ENCODE data around the gene FST.
A peak's percentile ranks its signal among the peaks of the same experiment; 100 is the strongest.

Gene FST

GRCh38 chr5:53487436-53487835, 7.0 kb downstream of the FST start:
- TF ChIP-seq, protein P1, sequence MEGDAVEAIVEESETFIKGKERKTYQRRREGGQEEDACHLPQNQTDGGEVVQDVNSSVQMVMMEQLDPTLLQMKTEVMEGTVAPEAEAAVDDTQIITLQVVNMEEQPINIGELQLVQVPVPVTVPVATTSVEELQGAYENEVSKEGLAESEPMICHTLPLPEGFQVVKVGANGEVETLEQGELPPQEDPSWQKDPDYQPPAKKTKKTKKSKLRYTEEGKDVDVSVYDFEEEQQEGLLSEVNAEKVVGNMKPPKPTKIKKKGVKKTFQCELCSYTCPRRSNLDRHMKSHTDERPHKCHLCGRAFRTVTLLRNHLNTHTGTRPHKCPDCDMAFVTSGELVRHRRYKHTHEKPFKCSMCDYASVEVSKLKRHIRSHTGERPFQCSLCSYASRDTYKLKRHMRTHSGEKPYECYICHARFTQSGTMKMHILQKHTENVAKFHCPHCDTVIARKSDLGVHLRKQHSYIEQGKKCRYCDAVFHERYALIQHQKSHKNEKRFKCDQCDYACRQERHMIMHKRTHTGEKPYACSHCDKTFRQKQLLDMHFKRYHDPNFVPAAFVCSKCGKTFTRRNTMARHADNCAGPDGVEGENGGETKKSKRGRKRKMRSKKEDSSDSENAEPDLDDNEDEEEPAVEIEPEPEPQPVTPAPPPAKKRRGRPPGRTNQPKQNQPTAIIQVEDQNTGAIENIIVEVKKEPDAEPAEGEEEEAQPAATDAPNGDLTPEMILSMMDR (IDR thresholded peaks at IDR 0.05; ENCODE audit: low read depth, low read length), result no peak
- no peak for DNase-seq (ENCODE audit: low read depth in 2 of 2)
- H3K4me3 ChIP-seq (replicated peaks in 1 of 2; ENCODE audit: low read depth in 2 of 2, low read length in 2 of 2), result no peak overlapping the region

DNA sequence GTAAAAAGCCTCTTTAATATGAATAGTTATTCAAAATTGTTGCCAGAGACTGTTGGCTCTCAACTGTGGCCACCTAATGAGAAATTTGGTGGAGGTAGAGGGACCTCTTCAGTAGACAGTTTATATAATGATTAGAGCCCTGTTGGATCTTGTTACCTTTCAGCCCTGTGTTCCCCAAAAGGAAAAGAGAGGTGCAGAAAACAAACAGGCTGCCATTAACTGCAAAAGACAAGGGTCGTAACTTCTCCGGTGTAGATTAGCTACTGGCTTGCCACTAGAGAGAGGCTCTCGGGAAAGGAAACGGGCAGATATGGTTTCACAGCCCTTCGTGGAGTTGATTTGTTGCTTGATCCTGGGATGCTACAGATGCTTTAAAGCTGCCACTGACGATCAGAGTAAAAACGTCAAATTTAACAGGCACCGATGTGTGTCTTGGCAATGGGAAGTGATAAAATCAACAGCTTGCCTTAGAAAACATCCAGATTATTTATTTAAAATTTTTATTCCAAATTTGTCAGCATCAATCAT, 7.8 kb downstream of the FST start:
- no peak for DNase-seq (ENCODE audit: low read depth in 2 of 2)
- TF ChIP-seq, protein P1 (IDR thresholded peaks at IDR 0.05; ENCODE audit: low read depth, low read length), result no peak
- no peak overlapping the region for H3K4me3 ChIP-seq (replicated peaks in 1 of 2; ENCODE audit: low read depth in 2 of 2, low read length in 2 of 2)

DNA sequence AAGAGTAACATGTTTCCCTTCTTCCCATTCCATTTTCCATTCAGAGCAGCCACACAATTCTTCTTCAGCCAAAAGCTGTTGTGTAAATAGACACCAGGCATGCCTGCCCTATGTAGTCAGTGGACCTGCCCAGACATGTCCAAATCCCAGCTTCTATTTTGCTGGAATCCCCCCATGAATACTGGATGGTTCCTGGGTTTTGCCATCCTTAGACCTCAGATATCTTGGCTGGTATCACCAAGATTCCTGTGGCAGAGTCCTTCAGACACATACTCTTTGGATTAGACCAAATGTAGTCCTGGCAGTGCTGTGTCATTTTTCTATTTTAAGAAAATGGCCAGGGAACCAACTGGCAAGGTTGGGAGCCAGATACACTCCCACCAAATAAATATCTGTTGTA, 10.3 kb downstream of the FST start:
- no peak overlapping the region for H3K4me3 ChIP-seq (replicated peaks in 1 of 2; ENCODE audit: low read depth in 2 of 2, low read length in 2 of 2)
- peak; percentile 69 to 72 for DNase-seq (ENCODE audit: low read depth in 2 of 2)
- TF ChIP-seq, protein P1 (IDR thresholded peaks at IDR 0.05; ENCODE audit: low read depth, low read length), result no peak

- DNase-seq (ENCODE audit: low read depth in 2 of 2), result no peak
- TF ChIP-seq, protein P1 (IDR thresholded peaks at IDR 0.05; ENCODE audit: low read depth, low read length), result no peak
- no peak overlapping the region for H3K4me3 ChIP-seq (replicated peaks in 1 of 2; ENCODE audit: low read depth in 2 of 2, low read length in 2 of 2)
Measured at GRCh38 chr5:53501054-53501453, 20.6 kb downstream of the FST start.

GRCh38 chr5:53503562-53504218, 23.3 kb downstream of the FST start:
- TF ChIP-seq, protein P1 (IDR thresholded peaks at IDR 0.05; ENCODE audit: low read depth, low read length), result no peak
- DNase-seq (ENCODE audit: low read depth in 2 of 2), result peak; percentile 21 to 52
- no peak overlapping the region for H3K4me3 ChIP-seq (replicated peaks in 1 of 2; ENCODE audit: low read depth in 2 of 2, low read length in 2 of 2)

- no peak for DNase-seq (ENCODE audit: low read depth in 2 of 2)
- no peak overlapping the region for H3K4me3 ChIP-seq (replicated peaks in 1 of 2; ENCODE audit: low read depth in 2 of 2, low read length in 2 of 2)
- TF ChIP-seq, protein P1 (IDR thresholded peaks at IDR 0.05; ENCODE audit: low read depth, low read length), result no peak
Measured at GRCh38 chr5:53507013-53507412, 26.6 kb downstream of the FST start.

DNA sequence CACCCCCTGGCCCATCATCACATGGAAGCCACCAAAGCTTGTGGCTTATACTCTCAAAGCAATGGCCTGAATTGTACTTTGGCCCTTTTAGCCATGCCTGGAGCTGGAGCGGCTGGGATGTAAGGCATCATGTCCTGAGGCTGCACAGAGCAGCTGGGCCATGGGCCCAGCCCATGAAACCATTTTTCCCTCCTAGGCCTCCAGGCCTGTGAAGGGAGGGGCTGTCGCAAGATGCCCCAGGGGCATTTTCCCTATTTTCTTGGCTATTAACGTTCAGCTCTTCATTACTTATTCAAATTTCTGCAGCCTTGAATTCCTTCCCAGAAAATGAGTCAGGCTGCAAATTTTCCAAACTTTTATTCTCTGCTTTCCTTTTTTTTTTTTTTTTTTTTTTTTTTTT, 27.7 kb downstream of the FST start:
- TF ChIP-seq, protein P1 (IDR thresholded peaks at IDR 0.05; ENCODE audit: low read depth, low read length), result no peak
- DNase-seq (ENCODE audit: low read depth in 2 of 2), result no peak
- no peak overlapping the region for H3K4me3 ChIP-seq (replicated peaks in 1 of 2; ENCODE audit: low read depth in 2 of 2, low read length in 2 of 2)

Data from cardiac fibroblast (primary cell).